Measurements from ENCODE around the gene ZNF44. TPM values are rescaled to one million over a fixed set of nuclear protein-coding genes. Genes with fewer than 3 reads are reported as not detected.
A peak's percentile ranks its signal among the peaks of the same experiment; 100 is the strongest.

Gene ZNF44
- total RNA-seq (2021) (2.5 and 4.3 TPM in 2 replicates), Bru-seq, nascent RNA (percentile 54 among the genes with signal in this experiment), BruChase-seq, experiment 1, labeled RNA remaining after a 2-hour chase (percentile 69 among the genes with signal in this experiment), BruChase-seq, experiment 2, labeled RNA remaining after a 6-hour chase (percentile 66 among the genes with signal in this experiment)
- long read RNA-seq, partial matches to known transcripts = 0 of 11 reads
- long read RNA-seq, other reads (novel, unspliced or antisense) = 7 of 11 reads

- no TSS peak for BruUV-seq (replicated peaks)
- H3K27me3 ChIP-seq (replicated peaks; ENCODE audit: insufficient read depth, low read depth, low read length, poor library complexity) = no peaks in the 10 kb centered on the region
- TF ChIP-seq EZH2 (IDR thresholded peaks at IDR 0.05; ENCODE audit: borderline replicate concordance, low read depth, low read length, poor library complexity, severe bottlenecking) (no peak), CTCF (conservative IDR thresholded peaks at IDR 0.05; ENCODE audit: low read depth, low read length) (no peak)
- intact Hi-C loops (cut with micrococcal nuclease; ENCODE audit: unreplicated experiment) = no loop called here
- H3K36me3 ChIP-seq (ENCODE audit: insufficient read depth, low read length, poor library complexity, severe bottlenecking) = no peaks in the 10 kb centered on the region
- H3K4me3 ChIP-seq (ENCODE audit: low read depth, low read length, poor library complexity, severe bottlenecking) = peak within 1 kb of the TSS; percentile 80
- peak; percentile 94 for DNase-seq (ENCODE audit: low spot score)
- ChIA-PET CTCF (no interaction called here), POLR2A (ENCODE audit: low non-redundant PET) (no interaction called here)
- no peaks in the 10 kb centered on the region for H3K4me1 ChIP-seq (ENCODE audit: insufficient read depth, low read length, poor library complexity, severe bottlenecking)
- H3K27ac ChIP-seq (ENCODE audit: low read depth, low read length, poor library complexity, severe bottlenecking) = peak within 1 kb of the TSS; percentile 26
- no peaks in the 10 kb centered on the region for H3K9me3 ChIP-seq (ENCODE audit: low read depth, low read length, poor library complexity, severe bottlenecking)
These were observed at the start of gene ZNF44 for GRCh38 chr19:12294249-12295158. ZNF44 (minus strand) TSS chr19:12294883; CDS start chr19:12294694, 189 bp downstream.

- ChIA-PET CTCF (interaction anchor here (1.2 kb wide), 1 partner anchor 274 kb away, joined by 4 read pairs; no protein-coding TSS in a partner anchor), POLR2A (ENCODE audit: low non-redundant PET) (no interaction called here)
- peak; percentile 93 for DNase-seq (ENCODE audit: low spot score)
- BruUV-seq (replicated peaks) = no TSS peak
- intact Hi-C loops (cut with micrococcal nuclease; ENCODE audit: unreplicated experiment) = no loop called here
- Histone ChIP-seq H3K4me3 (ENCODE audit: low read depth, low read length, poor library complexity, severe bottlenecking) (peak within 1 kb of the TSS; percentile 61), H3K36me3 (ENCODE audit: insufficient read depth, low read length, poor library complexity, severe bottlenecking) (no peaks in the 10 kb centered on the region), H3K4me1 (ENCODE audit: insufficient read depth, low read length, poor library complexity, severe bottlenecking) (no peaks in the 10 kb centered on the region), H3K27me3 (replicated peaks; ENCODE audit: insufficient read depth, low read depth, low read length, poor library complexity) (peaks cover 5% of the 10 kb centered on the region), H3K27ac (ENCODE audit: low read depth, low read length, poor library complexity, severe bottlenecking) (no peak within 1 kb of the TSS), H3K9me3 (ENCODE audit: low read depth, low read length, poor library complexity, severe bottlenecking) (no peaks in the 10 kb centered on the region)
- TF ChIP-seq EZH2 (IDR thresholded peaks at IDR 0.05; ENCODE audit: borderline replicate concordance, low read depth, low read length, poor library complexity, severe bottlenecking) (no peak), CTCF (conservative IDR thresholded peaks at IDR 0.05; ENCODE audit: low read depth, low read length) (no peak)
These were observed 38.8 kb upstream of the ZNF44 start, which contains the start of gene ZNF563 for GRCh38 chr19:12333162-12334159. ZNF563 (minus strand) TSS chr19:12333633; CDS start chr19:12333482, 151 bp downstream.

Data from A673 (cell line).